ENCODE measurements around the gene ITGA5.

DNA sequence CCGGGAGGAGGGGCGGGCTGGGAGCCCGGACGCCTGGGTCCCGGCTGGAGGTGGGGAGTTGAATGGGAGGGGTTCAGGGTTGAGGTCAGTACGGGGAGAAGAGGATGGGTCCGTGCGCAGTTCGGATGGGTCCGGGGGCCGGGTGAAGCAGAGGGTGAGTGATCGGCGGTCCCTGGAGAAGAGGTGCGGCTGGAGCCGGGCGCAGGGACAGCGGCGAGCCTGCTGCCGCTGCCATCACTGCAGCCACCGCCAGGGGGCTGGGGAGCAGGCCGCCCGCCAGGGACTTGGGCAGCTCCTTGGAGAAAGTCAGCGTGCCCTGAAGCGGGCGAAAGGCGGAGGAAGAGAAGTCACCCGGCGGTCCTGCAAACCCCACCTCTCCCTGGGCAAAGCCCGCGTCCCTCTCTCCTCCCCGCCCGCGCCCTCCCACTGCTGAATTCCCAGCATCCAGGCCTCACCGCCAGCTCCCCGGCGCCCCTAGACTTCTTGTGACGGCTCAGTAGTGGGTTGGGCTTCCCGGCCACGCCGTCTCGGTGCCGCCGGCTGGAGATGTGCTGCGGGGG, 48.8 kb downstream of the ITGA5 start:
- TF ChIP-seq, protein P1, sequence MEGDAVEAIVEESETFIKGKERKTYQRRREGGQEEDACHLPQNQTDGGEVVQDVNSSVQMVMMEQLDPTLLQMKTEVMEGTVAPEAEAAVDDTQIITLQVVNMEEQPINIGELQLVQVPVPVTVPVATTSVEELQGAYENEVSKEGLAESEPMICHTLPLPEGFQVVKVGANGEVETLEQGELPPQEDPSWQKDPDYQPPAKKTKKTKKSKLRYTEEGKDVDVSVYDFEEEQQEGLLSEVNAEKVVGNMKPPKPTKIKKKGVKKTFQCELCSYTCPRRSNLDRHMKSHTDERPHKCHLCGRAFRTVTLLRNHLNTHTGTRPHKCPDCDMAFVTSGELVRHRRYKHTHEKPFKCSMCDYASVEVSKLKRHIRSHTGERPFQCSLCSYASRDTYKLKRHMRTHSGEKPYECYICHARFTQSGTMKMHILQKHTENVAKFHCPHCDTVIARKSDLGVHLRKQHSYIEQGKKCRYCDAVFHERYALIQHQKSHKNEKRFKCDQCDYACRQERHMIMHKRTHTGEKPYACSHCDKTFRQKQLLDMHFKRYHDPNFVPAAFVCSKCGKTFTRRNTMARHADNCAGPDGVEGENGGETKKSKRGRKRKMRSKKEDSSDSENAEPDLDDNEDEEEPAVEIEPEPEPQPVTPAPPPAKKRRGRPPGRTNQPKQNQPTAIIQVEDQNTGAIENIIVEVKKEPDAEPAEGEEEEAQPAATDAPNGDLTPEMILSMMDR (IDR thresholded peaks at IDR 0.05): peak; percentile 98
- TF ChIP-seq ZFX (IDR thresholded peaks at IDR 0.05; ENCODE audit: borderline replicate concordance): no peak
